Endodermal cell (in vitro differentiated cells): ENCODE data around the gene ARRDC5. TPM values are rescaled to one million over a fixed set of nuclear protein-coding genes. Genes with fewer than 3 reads are reported as not detected.
A peak's percentile ranks its signal among the peaks of the same experiment; 100 is the strongest.

Experiments
- DNase-seq: peaks from one replicate; pipeline ENCODE4 v3.0.0-alpha.2; 2017
- H3K27ac ChIP-seq: 2 replicates; pipeline ENCODE4 v1.5.1; 2013; ENCODE audit warnings: mild to moderate bottlenecking, low read depth, low read length, moderate library complexity
- H3K27me3 ChIP-seq: 2 replicates; pipeline ENCODE4 v1.6.1; 2013; ENCODE audit warnings: mild to moderate bottlenecking, low read length, moderate library complexity; ENCODE audit not compliant: insufficient read depth, control insufficient read depth, poor library complexity, severe bottlenecking
- H3K36me3 ChIP-seq: 2 replicates; pipeline ENCODE4 v1.7.0; 2013; ENCODE audit warnings: mild to moderate bottlenecking, low read length, moderate library complexity; ENCODE audit not compliant: control insufficient read depth, insufficient read depth
- H3K4me1 ChIP-seq: one replicate; pipeline ENCODE4 v1.7.0; 2013; ENCODE audit warnings: low read length; ENCODE audit not compliant: control insufficient read depth, insufficient read depth
- H3K4me3 ChIP-seq: 2 replicates; pipeline ENCODE4 v1.5.1; 2013; ENCODE audit warnings: mild to moderate bottlenecking, low read length, moderate library complexity
- H3K9ac ChIP-seq: 2 replicates; pipeline ENCODE4 v1.6.1; 2013; ENCODE audit warnings: mild to moderate bottlenecking, low read length, moderate library complexity; ENCODE audit not compliant: poor library complexity, severe bottlenecking; ENCODE audit errors: extremely low read depth
- H3K9me3 ChIP-seq: 2 replicates; pipeline ENCODE4 v1.6.1; 2013; ENCODE audit warnings: mild to moderate bottlenecking, low read length, moderate library complexity; ENCODE audit not compliant: control insufficient read depth
- H3K27ac Mint-ChIP-seq: 2 replicates; pipeline ENCODE4 v1.8.0; 2020; ENCODE audit warnings: mixed read lengths
- H3K27me3 Mint-ChIP-seq: 2 replicates; pipeline ENCODE4 v1.8.0; 2021; ENCODE audit warnings: mild to moderate bottlenecking, mixed read lengths; ENCODE audit not compliant: insufficient read depth
- H3K36me3 Mint-ChIP-seq: 2 replicates; pipeline ENCODE4 v1.8.0; 2020; ENCODE audit warnings: low read depth, mixed read lengths
- H3K4me1 Mint-ChIP-seq: 2 replicates; pipeline ENCODE4 v1.8.0; 2020; ENCODE audit warnings: mixed read lengths
- H3K4me3 Mint-ChIP-seq: 2 replicates; pipeline ENCODE4 v1.8.0; 2020; ENCODE audit warnings: mild to moderate bottlenecking, moderate library complexity, mixed read lengths
- H3K9me3 Mint-ChIP-seq: 2 replicates; pipeline ENCODE4 v1.8.0; 2020; ENCODE audit warnings: mild to moderate bottlenecking, mixed read lengths
- CTCF ChIP-seq: fragments of 200-600 bp; sonication (generic); conservative IDR thresholded peaks from 2 replicates; pipeline ENCODE4 v1.5.0; 2021; ENCODE audit warnings: antibody characterized with exemption, mild to moderate bottlenecking
- WGBS, 2 experiments: methylation state at CpG; one replicate each; pipeline versions ENCODE4 v1.1.5 to v1.1.7; 2013; ENCODE audit warnings: missing lambda C conversion rate in 2 of 2, mixed read lengths in 1 of 2; ENCODE audit not compliant: insufficient coverage in 1 of 2, insufficient read length in 1 of 2; 5-methylcytosine and 5-hydroxymethylcytosine counted together
- total RNA-seq, 2 donors: library from RNA; stranded (reverse); fragmentation: NEBNext Ultra II Directional in 1 of 2; extraction: Animal tissue kit (Norgen Biotek cat#: 25700) in 1 of 2; gene quantifications; 2 replicates in 1 of 2; 3 replicates in 1 of 2; pipeline ENCODE4 v1.2.1, GENCODE V29; 2021

Gene ARRDC5
- total RNA-seq, 2 donors from 2014 or later = not detected

- H3K27ac Mint-ChIP-seq = no peak overlapping the region
- no peaks in the 10 kb centered on the region for H3K9me3 Mint-ChIP-seq
- no peaks in the 10 kb centered on the region for H3K27me3 Mint-ChIP-seq
- no peaks in the 10 kb centered on the region for H3K36me3 Mint-ChIP-seq
- H3K4me1 Mint-ChIP-seq = no peaks in the 10 kb centered on the region
- peaks cover 2% of the 10 kb centered on the region for H3K4me1 ChIP-seq
- no peak for TF ChIP-seq CTCF
- no peaks in the 10 kb centered on the region for H3K27me3 ChIP-seq
- no peaks in the 10 kb centered on the region for H3K9me3 ChIP-seq
- H3K36me3 ChIP-seq = no peaks in the 10 kb centered on the region
- no peak overlapping the region for H3K4me3 ChIP-seq
- H3K9ac ChIP-seq = no peak overlapping the region
- no peak overlapping the region for H3K4me3 Mint-ChIP-seq
- no peak for DNase-seq
- no peak overlapping the region for H3K27ac ChIP-seq
- WGBS, 2 experiments = 87 to 95% methylated on average over 6 to 11 of the region's 11 CpGs
Observed at GRCh38 chr19:4879041-4879440, 23.7 kb downstream of the ARRDC5 start.

GRCh38 chr19:4878491-4878968 is 24.2 kb downstream of the ARRDC5 start:
- 76 to 90% methylated on average over 5 to 23 of the region's 23 CpGs for WGBS, 2 experiments
- Mint-ChIP-seq H3K27ac (no peak overlapping the region), H3K4me1 (no peaks in the 10 kb centered on the region), H3K36me3 (no peaks in the 10 kb centered on the region), H3K9me3 (no peaks in the 10 kb centered on the region), H3K27me3 (no peaks in the 10 kb centered on the region), H3K4me3 (no peak overlapping the region)
- DNase-seq = no peak
- H3K9ac ChIP-seq = no peak overlapping the region
- H3K4me3 ChIP-seq = no peak overlapping the region
- no peaks in the 10 kb centered on the region for H3K36me3 ChIP-seq
- H3K4me1 ChIP-seq = peaks cover 2% of the 10 kb centered on the region
- no peaks in the 10 kb centered on the region for H3K27me3 ChIP-seq
- H3K27ac ChIP-seq = peak overlapping the region; percentile 65
- TF ChIP-seq CTCF = no peak
- no peaks in the 10 kb centered on the region for H3K9me3 ChIP-seq

- Histone ChIP-seq H3K27me3 (no peaks in the 10 kb centered on the region), H3K9me3 (no peaks in the 10 kb centered on the region), H3K4me3 (no peak overlapping the region), H3K27ac (peak overlapping the region; percentile 65), H3K9ac (no peak overlapping the region), H3K4me1 (peaks cover 2% of the 10 kb centered on the region), H3K36me3 (no peaks in the 10 kb centered on the region)
- no peaks in the 10 kb centered on the region for H3K4me1 Mint-ChIP-seq
- 61 to 77% methylated on average over 12 to 30 of the region's 30 CpGs for WGBS, 2 experiments
- no peaks in the 10 kb centered on the region for H3K27me3 Mint-ChIP-seq
- no peak for TF ChIP-seq CTCF
- no peak overlapping the region for H3K4me3 Mint-ChIP-seq
- no peaks in the 10 kb centered on the region for H3K9me3 Mint-ChIP-seq
- no peak overlapping the region for H3K27ac Mint-ChIP-seq
- no peaks in the 10 kb centered on the region for H3K36me3 Mint-ChIP-seq
- peak; percentile 62 for DNase-seq
Observed at GRCh38 chr19:4877753-4878490, 24.8 kb downstream of the ARRDC5 start.
